ENCODE results near the gene CCNH.
A peak's percentile ranks its signal among the peaks of the same experiment; 100 is the strongest.

The CCNH gene

DNA sequence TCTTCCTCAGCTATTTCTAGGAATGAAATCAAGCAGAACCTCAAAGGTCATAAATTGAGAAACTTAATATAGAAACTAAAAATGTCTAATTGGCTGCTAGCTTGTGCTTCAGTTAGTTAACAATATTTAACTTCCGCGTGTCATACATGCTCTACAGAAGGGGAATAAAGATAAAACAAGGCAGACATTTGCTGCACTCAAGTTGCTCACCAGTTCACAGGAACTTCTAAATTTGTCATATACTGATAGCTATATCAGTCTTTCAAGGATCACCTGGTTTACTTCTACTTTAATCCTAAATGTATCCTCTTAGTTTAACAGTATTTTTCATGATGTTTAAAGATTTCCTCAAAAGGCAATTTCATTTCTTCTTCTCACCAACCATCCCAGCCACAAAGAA lies 8.4 kb downstream of the CCNH start:
- TF ChIP-seq, protein P1, sequence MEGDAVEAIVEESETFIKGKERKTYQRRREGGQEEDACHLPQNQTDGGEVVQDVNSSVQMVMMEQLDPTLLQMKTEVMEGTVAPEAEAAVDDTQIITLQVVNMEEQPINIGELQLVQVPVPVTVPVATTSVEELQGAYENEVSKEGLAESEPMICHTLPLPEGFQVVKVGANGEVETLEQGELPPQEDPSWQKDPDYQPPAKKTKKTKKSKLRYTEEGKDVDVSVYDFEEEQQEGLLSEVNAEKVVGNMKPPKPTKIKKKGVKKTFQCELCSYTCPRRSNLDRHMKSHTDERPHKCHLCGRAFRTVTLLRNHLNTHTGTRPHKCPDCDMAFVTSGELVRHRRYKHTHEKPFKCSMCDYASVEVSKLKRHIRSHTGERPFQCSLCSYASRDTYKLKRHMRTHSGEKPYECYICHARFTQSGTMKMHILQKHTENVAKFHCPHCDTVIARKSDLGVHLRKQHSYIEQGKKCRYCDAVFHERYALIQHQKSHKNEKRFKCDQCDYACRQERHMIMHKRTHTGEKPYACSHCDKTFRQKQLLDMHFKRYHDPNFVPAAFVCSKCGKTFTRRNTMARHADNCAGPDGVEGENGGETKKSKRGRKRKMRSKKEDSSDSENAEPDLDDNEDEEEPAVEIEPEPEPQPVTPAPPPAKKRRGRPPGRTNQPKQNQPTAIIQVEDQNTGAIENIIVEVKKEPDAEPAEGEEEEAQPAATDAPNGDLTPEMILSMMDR (IDR thresholded peaks at IDR 0.05; ENCODE audit: low read length, missing control alignments): no peak
- H3K4me3 ChIP-seq (replicated peaks; ENCODE audit: low read depth, low read length): no peak overlapping the region
- DNase-seq (ENCODE audit: low read depth): no peak

DNA sequence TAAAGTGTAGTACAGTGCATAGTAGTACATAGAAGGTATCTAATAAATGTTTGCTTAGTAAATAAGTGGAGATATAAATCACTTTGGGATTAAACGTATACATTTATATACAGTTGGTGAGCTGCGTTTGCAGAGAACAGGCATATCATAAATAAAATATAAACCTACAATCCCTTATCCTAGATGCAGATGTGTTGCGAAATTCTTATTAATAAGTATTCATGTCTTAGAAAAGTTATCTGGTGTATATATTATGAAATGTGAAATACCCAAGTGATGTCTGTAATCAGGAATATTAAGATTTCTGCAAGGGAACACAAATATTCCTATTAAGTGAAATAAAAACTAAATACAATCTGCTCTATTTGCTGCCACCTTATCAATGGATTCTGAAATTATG lies 8.8 kb downstream of the CCNH start:
- TF ChIP-seq, protein P1 (IDR thresholded peaks at IDR 0.05; ENCODE audit: low read length, missing control alignments): no peak
- no peak for DNase-seq (ENCODE audit: low read depth)
- no peak overlapping the region for H3K4me3 ChIP-seq (replicated peaks; ENCODE audit: low read depth, low read length)

DNA sequence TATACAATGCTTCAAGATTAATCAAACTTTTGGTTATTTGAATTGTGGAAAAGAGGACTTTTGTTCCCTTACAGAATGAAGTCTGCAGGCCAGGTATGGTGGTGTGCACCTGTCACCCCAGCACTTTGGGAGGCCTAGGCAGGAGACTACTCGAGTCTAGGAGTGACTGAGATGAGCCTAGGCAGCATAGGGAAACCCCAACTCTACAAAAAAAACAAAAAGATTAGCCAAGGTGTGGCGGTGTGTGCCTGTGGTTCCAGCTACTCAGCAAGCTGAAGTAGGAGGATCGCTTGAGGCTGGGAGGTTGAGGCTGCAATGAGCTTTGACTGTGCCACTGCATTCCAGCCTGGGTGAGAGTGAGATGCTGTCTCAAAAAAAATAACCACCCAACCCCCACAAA lies 9.3 kb downstream of the CCNH start:
- DNase-seq (ENCODE audit: low read depth): no peak
- TF ChIP-seq, protein P1 (IDR thresholded peaks at IDR 0.05; ENCODE audit: low read length, missing control alignments): no peak
- H3K4me3 ChIP-seq (replicated peaks; ENCODE audit: low read depth, low read length): no peak overlapping the region

DNA sequence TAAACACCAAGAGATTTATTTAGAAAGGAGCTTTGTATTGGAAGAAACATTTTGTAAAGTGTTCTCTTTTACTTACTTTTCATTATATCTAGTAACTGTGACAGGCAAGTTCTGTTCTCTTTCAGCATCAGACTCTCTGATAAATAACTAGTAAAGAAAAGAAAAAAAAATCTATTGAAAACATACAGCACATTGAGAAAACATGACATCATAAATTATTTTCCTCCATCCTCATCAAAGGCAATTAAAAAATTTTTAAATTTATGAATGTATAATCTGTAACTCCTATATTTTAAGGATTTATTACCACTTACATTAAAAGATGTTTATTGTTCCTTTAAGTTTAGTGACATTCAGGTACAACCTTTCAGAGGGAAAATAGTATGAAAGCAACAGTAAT lies 11.1 kb downstream of the CCNH start:
- no peak overlapping the region for H3K4me3 ChIP-seq (replicated peaks; ENCODE audit: low read depth, low read length)
- TF ChIP-seq, protein P1 (IDR thresholded peaks at IDR 0.05; ENCODE audit: low read length, missing control alignments): no peak
- DNase-seq (ENCODE audit: low read depth): no peak

DNA sequence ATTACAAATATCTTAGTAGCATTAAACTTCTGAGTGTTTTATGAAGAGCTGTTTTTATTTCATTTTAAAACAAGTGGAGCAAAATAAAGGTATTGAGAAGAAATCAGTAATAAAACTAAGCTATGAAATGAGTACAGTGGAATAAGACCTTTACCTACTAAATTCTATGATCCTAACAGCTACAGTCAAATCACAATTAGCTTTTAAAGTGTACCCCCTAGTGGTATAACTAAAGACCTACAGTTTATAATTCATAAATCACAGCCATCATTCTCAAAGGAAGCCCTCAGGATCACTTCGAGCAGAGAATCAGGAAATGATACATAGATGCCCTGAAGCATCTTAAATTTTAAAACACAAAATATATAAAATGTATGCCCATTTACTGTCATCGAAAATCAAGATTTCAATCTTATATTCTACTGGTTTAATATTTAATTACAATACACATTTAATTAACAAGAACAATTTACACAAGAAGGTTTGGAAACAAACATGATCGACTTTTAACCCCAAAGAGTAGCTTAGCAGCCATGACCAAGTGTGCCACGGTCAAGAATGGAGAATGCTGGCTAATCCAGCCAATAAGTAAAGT lies 12.3 kb downstream of the CCNH start:
- TF ChIP-seq, protein P1 (IDR thresholded peaks at IDR 0.05; ENCODE audit: low read length, missing control alignments): peak; percentile 59
- peak; percentile 68 for DNase-seq (ENCODE audit: low read depth)
- H3K4me3 ChIP-seq (replicated peaks; ENCODE audit: low read depth, low read length): no peak overlapping the region

DNA sequence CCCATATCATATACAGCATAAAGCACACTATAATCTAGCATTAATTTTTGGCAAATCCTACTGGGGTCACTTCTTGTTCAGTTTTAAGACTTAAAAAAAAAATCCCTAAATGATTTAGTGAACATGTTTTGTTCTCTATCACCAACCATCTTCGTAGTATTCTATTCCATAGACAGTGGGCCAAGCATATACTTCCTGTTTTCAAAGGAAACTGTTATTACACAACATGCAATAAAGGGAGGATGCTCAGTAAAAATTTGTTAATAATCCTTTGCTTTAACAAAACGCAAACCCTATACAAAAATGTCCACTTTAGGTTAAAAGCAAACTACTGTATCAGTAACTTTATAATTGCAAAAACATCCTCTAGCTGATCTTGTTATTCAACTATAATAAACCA lies 13.0 kb downstream of the CCNH start:
- DNase-seq (ENCODE audit: low read depth): peak; percentile 28
- TF ChIP-seq, protein P1 (IDR thresholded peaks at IDR 0.05; ENCODE audit: low read length, missing control alignments): no peak
- no peak overlapping the region for H3K4me3 ChIP-seq (replicated peaks; ENCODE audit: low read depth, low read length)

DNA sequence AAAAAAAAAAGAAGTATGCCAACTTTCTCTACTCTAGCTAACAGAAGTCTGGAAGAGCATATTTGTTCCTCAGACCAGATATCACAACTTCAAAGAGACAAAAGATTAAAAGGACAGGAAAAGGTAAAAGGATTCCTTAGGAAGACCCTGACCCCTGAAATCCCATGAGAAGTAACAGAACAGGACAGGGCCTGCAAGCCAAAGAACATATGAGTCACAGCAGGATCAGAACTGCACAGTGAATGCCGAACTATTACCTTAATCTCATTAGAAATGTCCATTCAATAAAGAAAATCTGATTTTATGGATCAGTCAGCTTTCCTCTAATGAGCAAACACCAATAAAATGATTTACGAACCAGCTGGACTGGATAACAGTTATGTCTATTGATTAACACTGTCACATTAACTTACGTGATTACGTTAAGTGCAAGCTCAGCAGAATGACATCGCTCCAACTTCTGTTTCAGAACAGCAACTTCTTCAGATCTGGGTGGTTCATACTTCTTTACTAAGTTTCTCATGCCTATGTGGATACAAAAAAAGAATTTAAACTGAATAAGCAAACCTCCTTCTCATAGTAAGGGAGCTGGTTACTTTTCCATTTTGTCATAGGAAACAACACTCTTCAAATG lies 13.6 kb downstream of the CCNH start:
- TF ChIP-seq, protein P1 (IDR thresholded peaks at IDR 0.05; ENCODE audit: low read length, missing control alignments): no peak
- DNase-seq (ENCODE audit: low read depth): no peak
- H3K4me3 ChIP-seq (replicated peaks; ENCODE audit: low read depth, low read length): no peak overlapping the region

All from fibroblast of pulmonary artery (primary cell).